A673 (cell line): Measurements from ENCODE around the gene MINDY2. TPM values are rescaled to one million over a fixed set of nuclear protein-coding genes. Genes with fewer than 3 reads are reported as not detected.

ENCODE experiments used
- BruUV-seq: library from RNA; stranded (reverse); fragments of 400-500 nt; replicated peaks from 2 replicates; lab custom pipeline; 2021; lab: Mats Ljungman, UMichigan
- CTCF ChIA-PET: fragments of 300-600 bp; sonication (Branson Sonifier 250); formaldehyde crosslinking; loops from one replicate; lab custom pipeline; 2022; ENCODE audit warnings: antibody characterized with exemption; lab: Charles Lee
- POLR2A ChIA-PET: fragments of 300-600 bp; sonication (Branson Sonifier 250); formaldehyde crosslinking; loops from one replicate; lab custom pipeline; 2022; ENCODE audit warnings: antibody characterized with exemption; ENCODE audit not compliant: low non-redundant PET; lab: Charles Lee
- DNase-seq: peaks from one replicate; pipeline ENCODE4 v3.0.0-alpha.2; 2015; ENCODE audit warnings: low spot score
- H3K27ac ChIP-seq: fragments of 200-600 bp; sonication (generic); 2 replicates; pipeline ENCODE4 v1.5.1; 2016; ENCODE audit warnings: mixed run types, low read depth, mild to moderate bottlenecking, mixed read lengths, antibody characterized with exemption, low read length; ENCODE audit not compliant: poor library complexity, severe bottlenecking
- H3K27me3 ChIP-seq: fragments of 200-600 bp; sonication (generic); replicated peaks from 2 replicates; pipeline ENCODE4 v1.6.1; 2017; ENCODE audit warnings: mixed run types, low read depth, mild to moderate bottlenecking, mixed read lengths, antibody characterized with exemption, low read length; ENCODE audit not compliant: insufficient read depth, poor library complexity
- H3K36me3 ChIP-seq: fragments of 200-600 bp; sonication (generic); 2 replicates; pipeline ENCODE4 v1.6.1; 2016; ENCODE audit warnings: mixed run types, mild to moderate bottlenecking, mixed read lengths, antibody characterized with exemption, low read length; ENCODE audit not compliant: insufficient read depth, poor library complexity, severe bottlenecking
- H3K4me1 ChIP-seq: fragments of 200-600 bp; sonication (generic); 2 replicates; pipeline ENCODE4 v1.6.1; 2017; ENCODE audit warnings: mixed run types, mild to moderate bottlenecking, mixed read lengths, antibody characterized with exemption, low read length; ENCODE audit not compliant: insufficient read depth, poor library complexity, severe bottlenecking
- H3K4me3 ChIP-seq: fragments of 200-600 bp; sonication (generic); 2 replicates; pipeline ENCODE4 v1.5.1; 2016; ENCODE audit warnings: low read depth, mixed run types, mild to moderate bottlenecking, mixed read lengths, low read length; ENCODE audit not compliant: poor library complexity, severe bottlenecking
- H3K9me3 ChIP-seq: fragments of 200-600 bp; sonication (generic); 2 replicates; pipeline ENCODE4 v1.6.1; 2016; ENCODE audit warnings: mixed run types, low read depth, mild to moderate bottlenecking, mixed read lengths, antibody characterized with exemption, low read length; ENCODE audit not compliant: poor library complexity, severe bottlenecking
- CTCF ChIP-seq: fragments of 300-800, 200-600 bp; sonication (generic); conservative IDR thresholded peaks from 2 replicates; pipeline ENCODE4 v1.5.1; 2017; ENCODE audit warnings: low read depth, mild to moderate bottlenecking, antibody characterized with exemption, low read length, moderate library complexity, mixed read lengths
- EZH2 ChIP-seq: fragments of 200-600 bp; sonication (generic); IDR thresholded peaks from 2 replicates; pipeline ENCODE4 v1.6.1; 2017; ENCODE audit warnings: borderline replicate concordance, low read depth, mild to moderate bottlenecking, mixed read lengths, antibody characterized with exemption, low read length; ENCODE audit not compliant: poor library complexity, severe bottlenecking
- intact Hi-C: fragments of 100-400 bp; cut with micrococcal nuclease; formaldehyde crosslinking; loops from one replicate; pipeline ENCODE4 v1.10.0; 2022; ENCODE audit not compliant: unreplicated experiment
- total RNA-seq: library from RNA; stranded (reverse); gene quantifications from 2 replicates; pipeline ENCODE4 v1.2.3, GENCODE V29; 2021

MINDY2 gene
- total RNA-seq, 1 experiment from 2014 or later, result 14.1 TPM

- POLR2A ChIA-PET, result no interaction called here
- CTCF ChIA-PET, result no interaction called here
These were observed 36.2 kb upstream of the MINDY2 start for GRCh38 chr15:58734859-58735258.

GRCh38 chr15:58736018-58736643 is 35.0 kb upstream of the MINDY2 start:
- no peak for TF ChIP-seq EZH2
- no peak for TF ChIP-seq CTCF
- CTCF ChIA-PET, result no interaction called here
- POLR2A ChIA-PET, result no interaction called here
- no peak overlapping the region for H3K27ac ChIP-seq
- intact Hi-C loops, result no loop called here
- no peaks in the 10 kb centered on the region for H3K27me3 ChIP-seq
- DNase-seq, result peak; percentile 76
- H3K4me3 ChIP-seq, result no peak overlapping the region
- no peaks in the 10 kb centered on the region for H3K9me3 ChIP-seq
- H3K36me3 ChIP-seq, result no peaks in the 10 kb centered on the region
- peaks cover 19% of the 10 kb centered on the region for H3K4me1 ChIP-seq
- BruUV-seq, result no TSS peak

More at GRCh38 chr15:58734859-58735258, 36.2 kb upstream of the MINDY2 start:
- Histone ChIP-seq H3K9me3 (no peaks in the 10 kb centered on the region), H3K4me1 (peaks cover 19% of the 10 kb centered on the region), H3K4me3 (no peak overlapping the region), H3K27ac (no peak overlapping the region), H3K36me3 (no peaks in the 10 kb centered on the region), H3K27me3 (no peaks in the 10 kb centered on the region)
- TF ChIP-seq EZH2, result no peak
- no peak for TF ChIP-seq CTCF
- DNase-seq, result no peak
- intact Hi-C loops, result no loop called here
- BruUV-seq, result no TSS peak

- TF ChIP-seq EZH2 (no peak), CTCF (no peak)
- no peak overlapping the region for H3K4me3 ChIP-seq
- H3K9me3 ChIP-seq, result no peaks in the 10 kb centered on the region
- H3K27ac ChIP-seq, result no peak overlapping the region
- no peaks in the 10 kb centered on the region for H3K27me3 ChIP-seq
- H3K36me3 ChIP-seq, result no peaks in the 10 kb centered on the region
- no TSS peak for BruUV-seq
- ChIA-PET CTCF (no interaction called here), POLR2A (no interaction called here)
- H3K4me1 ChIP-seq, result peaks cover 19% of the 10 kb centered on the region
- no peak for DNase-seq
- intact Hi-C loops, result no loop called here
These were observed 33.8 kb upstream of the MINDY2 start for GRCh38 chr15:58737298-58737697.
